Mammary microvascular endothelial cell (primary cell): Measurements from ENCODE around the gene UCN2. TPM values are rescaled to one million over a fixed set of nuclear protein-coding genes. Genes with fewer than 3 reads are reported as not detected.

ENCODE experiments used
- total RNA-seq: library from RNA; depleted of rRNA; stranded (reverse); fragments of >200 nt; gene quantifications from 2 replicates; pipeline ENCODE4 v1.2.3, GENCODE V29; 2015

UCN2 gene
- total RNA-seq = 0.10 TPM in 1 of 2 replicates, not detected in the other

GRCh38 chr3:48563382-48563918, at the start of gene UCN2:
UCN2 (minus strand) TSS chr3:48563781; CDS start chr3:48563124, 657 bp downstream.

GRCh38 chr3:48609088-48610005, 45.8 kb upstream of the UCN2 start, which contains the start of gene UQCRC1:
UQCRC1 (minus strand) TSS chr3:48609646; CDS start chr3:48609620, 26 bp downstream.

GRCh38 chr3:48595075-48595525, 31.5 kb upstream of the UCN2 start, which contains the start of gene COL7A1:
COL7A1 (minus strand) TSS chr3:48595329; CDS start chr3:48595159, 170 bp downstream.

GRCh38 chr3:48556796-48557626, 6.6 kb downstream of the UCN2 start, which contains the start of gene PFKFB4:
PFKFB4 (minus strand) TSS chr3:48556803; CDS start chr3:48556777, 26 bp downstream.

Other genes with a start within 250 kb of the UCN2 start
- gene SPINK8, start 230.1 kb downstream of the UCN2 start, total RNA-seq = not detected in 2 replicates
- not detected in 2 replicates for gene FBXW12, start 191.6 kb downstream of the UCN2 start, total RNA-seq
- gene PLXNB1, start 133.7 kb downstream of the UCN2 start, total RNA-seq = 9.3 and 17.1 TPM in 2 replicates
- 18.2 and 20.7 TPM in 2 replicates for gene CCDC51, start 123.7 kb downstream of the UCN2 start, total RNA-seq
- 536 and 642 TPM in 2 replicates for gene TMA7, start 123.5 kb downstream of the UCN2 start, total RNA-seq
- 6.9 and 8.8 TPM in 2 replicates for gene ATRIP, start 117.0 kb downstream of the UCN2 start, total RNA-seq
- gene SHISA5, start 59.6 kb downstream of the UCN2 start, total RNA-seq = 334 and 357 TPM in 2 replicates
- 2.5 and 2.7 TPM in 2 replicates for gene PFKFB4, start 7.0 kb downstream of the UCN2 start, total RNA-seq
- 0.13 and 0.15 TPM in 2 replicates for gene COL7A1, start 31.5 kb upstream of the UCN2 start, total RNA-seq
- 294 and 341 TPM in 2 replicates for gene UQCRC1, start 45.9 kb upstream of the UCN2 start, total RNA-seq
- not detected in 2 replicates for gene TMEM89, start 58.0 kb upstream of the UCN2 start, total RNA-seq
- 15.7 and 24.5 TPM in 2 replicates for gene SLC26A6, start 71.7 kb upstream of the UCN2 start, total RNA-seq
- 0.39 and 0.73 TPM in 2 replicates for gene CELSR3, start 99.1 kb upstream of the UCN2 start, total RNA-seq
- gene NCKIPSD, start 122.1 kb upstream of the UCN2 start, total RNA-seq = 14.5 and 20.5 TPM in 2 replicates
- gene IP6K2, start 153.4 kb upstream of the UCN2 start, total RNA-seq = 42.6 and 44.2 TPM in 2 replicates